ENCODE measurements around the gene ZNF383.
"Not testable (repeated sequence)": the region's sequence is repeated elsewhere in the genome, so short reads cannot be mapped to it uniquely, and the experiment has no call there.

The ZNF383 gene

GRCh38 chr19:37217775-37218591, at the start of gene ZNF383:
ZNF383 (plus strand) TSS chr19:37218214; CDS start chr19:37230454, 12,240 bp downstream.
- TF ChIP-seq CTCF (conservative IDR thresholded peaks at IDR 0.05) (no peak), ZFX (IDR thresholded peaks at IDR 0.05) (peak; percentile 30; the same call in 1 of the 2 replicates)
- H3K27ac ChIP-seq, result peak within 1 kb of the TSS; percentile 82

- no peak within 1 kb of the TSS for H3K27ac ChIP-seq
- TF ChIP-seq CTCF (conservative IDR thresholded peaks at IDR 0.05), result no peak
- no peak for TF ChIP-seq ZFX (IDR thresholded peaks at IDR 0.05)
Observed at GRCh38 chr19:37172368-37173366, 45.3 kb upstream of the ZNF383 start, which contains the start of gene ZNF585A. ZNF585A (minus strand) TSS chr19:37172695; CDS start chr19:37169910, 2,785 bp downstream.

GRCh38 chr19:37186071-37186470, 31.9 kb upstream of the ZNF383 start:
- not testable (repeated sequence) for H3K27ac ChIP-seq

GRCh38 chr19:37195248-37195647, 22.8 kb upstream of the ZNF383 start:
- not testable (repeated sequence) for H3K27ac ChIP-seq

- H3K27ac ChIP-seq, result not testable (repeated sequence)
Observed at GRCh38 chr19:37197115-37197514, 20.9 kb upstream of the ZNF383 start.

GRCh38 chr19:37197768-37198167, 20.2 kb upstream of the ZNF383 start:
- no peak for TF ChIP-seq CTCF (conservative IDR thresholded peaks at IDR 0.05)
- H3K27ac ChIP-seq, result no peak overlapping the region

GRCh38 chr19:37217480-37217774, 587 bp upstream of the ZNF383 start:
- TF ChIP-seq ZFX (IDR thresholded peaks at IDR 0.05), result no peak
- no peak for TF ChIP-seq CTCF (conservative IDR thresholded peaks at IDR 0.05)
- H3K27ac ChIP-seq, result peak overlapping the region; percentile 82

GRCh38 chr19:37218592-37218935, 550 bp downstream of the ZNF383 start:
- H3K27ac ChIP-seq, result peak overlapping the region; percentile 82

More at GRCh38 chr19:37218592-37218935, 550 bp downstream of the ZNF383 start:
- TF ChIP-seq ZFX (IDR thresholded peaks at IDR 0.05) (no peak), CTCF (conservative IDR thresholded peaks at IDR 0.05) (no peak; the same call in 1 of the 2 replicates)
